Adrenal gland (tissue), 12 donors: ENCODE results near the gene NELFA. TPM values are rescaled to one million over a fixed set of nuclear protein-coding genes. Genes with fewer than 3 reads are reported as not detected.

Source experiments
- DNase-seq, 7 donors: peaks; one replicate each; pipeline ENCODE4 v3.0.0-alpha.2; 2019 to 2020
- H3K27ac ChIP-seq, 5 donors: fragments of 200-600 bp; sonication (generic) in 4 of 5; 1 replicate in 3 of 5; 2 replicates in 2 of 5; pipeline versions ENCODE4 v1.5.1 to v1.8.0; 2016 to 2020; ENCODE audit warnings: mild to moderate bottlenecking in 1 of 5
- H3K27me3 ChIP-seq: fragments of 200-600 bp; 2 replicates; pipeline ENCODE4 v1.8.0; 2021
- H3K36me3 ChIP-seq, 2 donors: fragments of 200-600 bp; replicated peaks in 1 of 2; 1 replicate in 1 of 2; 2 replicates in 1 of 2; pipeline versions ENCODE4 v1.5.1 to v1.8.0; 2018 to 2022
- H3K4me1 ChIP-seq, 2 donors: fragments of 200-600 bp; replicated peaks in 1 of 2; 1 replicate in 1 of 2; 2 replicates in 1 of 2; pipeline versions ENCODE4 v1.5.1 to v1.8.0; 2018 to 2021
- H3K4me3 ChIP-seq, 4 donors: fragments of 200-600 bp; sonication (generic) in 3 of 4; one replicate each; pipeline ENCODE4 v1.5.1; 2016 to 2018
- H3K9me3 ChIP-seq, 3 donors: fragments of 200-600 bp; sonication (generic) in 1 of 3; replicated peaks in 1 of 3; 1 replicate in 2 of 3; 2 replicates in 1 of 3; pipeline versions ENCODE4 v1.5.1 to v1.8.0; 2016 to 2021
- CTCF ChIP-seq, 6 experiments: fragments of 450-650 bp in 4 of 6; fragments of 200-600 bp in 2 of 6; sonication (generic) in 1 of 6; IDR thresholded peaks; 1 replicate in 5 of 6; 2 replicates in 1 of 6; pipeline versions ENCODE4 v1.5.1 to v1.8.0; 2016 to 2021; ENCODE audit warnings: antibody characterized with exemption in 6 of 6, mild to moderate bottlenecking in 2 of 6, moderate library complexity in 1 of 6
- POLR2A ChIP-seq, 2 donors: fragments of 450-650 bp; IDR thresholded peaks; one replicate each; pipeline ENCODE4 v1.6.1; 2017; ENCODE audit warnings: antibody characterized with exemption in 2 of 2, mild to moderate bottlenecking in 2 of 2, moderate library complexity in 1 of 2
- WGBS, 4 donors: extraction: QIAGEN DNeasy Blood & Tissue Kit in 2 of 4; methylation state at CpG; one replicate each; pipeline versions ENCODE4 v1.1.5 to v1.1.7; 2013 to 2017; 5-methylcytosine and 5-hydroxymethylcytosine counted together
- intact Hi-C, 2 donors: fragments of 100-400 bp; cut with DNase I; formaldehyde crosslinking; loops; one replicate each; pipeline versions ENCODE4 v1.14.1 to v1.15.0; 2022 to 2023
- polyA plus RNA-seq, 3 donors: library from polyadenylated mRNA; stranded (reverse); fragments of 200-250 nt in 2 of 3; fragments of 350-450 nt in 1 of 3; fragmentation: Illumina TruSeq in 1 of 3; extraction: RNeasy Lipid Tissue Mini Kit (QIAGEN cat#74804) in 1 of 3; gene quantifications; one replicate each; pipeline ENCODE4 v1.2.3, GENCODE V29; 2013 to 2014
- total RNA-seq, 9 donors: library from RNA; depleted of rRNA in 4 of 9; stranded (reverse); fragments of >200 nt in 4 of 9; fragments of 120-200 nt in 1 of 9; fragmentation: NEBNext Ultra II Directional in 1 of 9; extraction: Animal tissue kit (Norgen Biotek cat#: 25700) in 1 of 9; gene quantifications; one replicate each; pipeline versions ENCODE4 v1.1.0 to v1.2.4, GENCODE V29; 2013 to 2023
- donor health status: healthy with polysubstance abuse.
- donor health status: Bipolar disorder and iron deficiency.
- donor health status: DM: yes; HTN: yes; CAD: no.
- donor health status: DM: no; HTN: no; CAD: no.
- donor health status: DM: no; HTN: no; CAD: no.
- donor health status: DM: yes; HTN: yes; CAD: no.

Gene NELFA
- total and polyA plus RNA-seq, 12 donors = 8.5 to 55.2 (median 25.6) TPM

- Histone ChIP-seq H3K36me3 (peaks cover 0 to 27% of the 10 kb centered on the region in 2 donors), H3K27me3 (no peaks in the 10 kb centered on the region), H3K4me1 (no peaks in the 10 kb centered on the region), H3K9me3 (no peaks in the 10 kb centered on the region), H3K27ac (no peak overlapping the region), H3K4me3 (no peak overlapping the region)
- intact Hi-C loops = no loop called here
- WGBS, 4 donors = 92 to 98% (median 96%) methylated on average over 10 to 12 of the region's 12 CpGs
- TF ChIP-seq POLR2A (IDR thresholded peaks at IDR 0.05) (no peak), CTCF (IDR thresholded peaks at IDR 0.05) (no peak)
- no peak for DNase-seq
Observed at GRCh38 chr4:1973218-1973617, 35.6 kb downstream of the NELFA start.

- no peaks in the 10 kb centered on the region for H3K9me3 ChIP-seq
- TF ChIP-seq CTCF (IDR thresholded peaks at IDR 0.05) (no peak), POLR2A (IDR thresholded peaks at IDR 0.05) (no peak)
- H3K27me3 ChIP-seq = no peaks in the 10 kb centered on the region
- no peak overlapping the region for H3K27ac ChIP-seq
- H3K4me3 ChIP-seq = no peak overlapping the region
- WGBS, 4 donors = 95 to 97% (median 96%) methylated on average over 10 of the region's 10 CpGs
- no peak for DNase-seq
- H3K36me3 ChIP-seq = peaks cover 0 to 23% of the 10 kb centered on the region in 2 donors
- intact Hi-C loops = no loop called here
- no peaks in the 10 kb centered on the region for H3K4me1 ChIP-seq
Observed at GRCh38 chr4:1972414-1972813, 36.4 kb downstream of the NELFA start.

GRCh38 chr4:1971456-1972200, 37.1 kb downstream of the NELFA start:
- H3K36me3 ChIP-seq = peaks cover 0 to 21% of the 10 kb centered on the region in 2 donors
- intact Hi-C loops = no loop called here
- H3K27ac ChIP-seq = no peak overlapping the region
- no peak overlapping the region for H3K4me3 ChIP-seq
- DNase-seq = no peak
- no peaks in the 10 kb centered on the region for H3K4me1 ChIP-seq
- 94 to 97% (median 96%) methylated on average over 16 of the region's 16 CpGs for WGBS, 4 donors
- H3K9me3 ChIP-seq = no peaks in the 10 kb centered on the region
- no peak for TF ChIP-seq CTCF (IDR thresholded peaks at IDR 0.05)
- TF ChIP-seq POLR2A (IDR thresholded peaks at IDR 0.05) = no peak
- H3K27me3 ChIP-seq = no peaks in the 10 kb centered on the region

- DNase-seq = no peak
- Histone ChIP-seq H3K9me3 (no peaks in the 10 kb centered on the region), H3K27ac (no peak overlapping the region), H3K27me3 (no peaks in the 10 kb centered on the region), H3K4me3 (no peak overlapping the region), H3K36me3 (peaks cover 0 to 17% of the 10 kb centered on the region in 2 donors), H3K4me1 (no peaks in the 10 kb centered on the region)
- 96 to 98% (median 97%) methylated on average over 6 of the region's 6 CpGs for WGBS, 4 donors
- intact Hi-C loops = no loop called here
- TF ChIP-seq POLR2A (IDR thresholded peaks at IDR 0.05) (no peak), CTCF (IDR thresholded peaks at IDR 0.05) (no peak)
Observed at GRCh38 chr4:1970926-1971325, 37.8 kb downstream of the NELFA start.
